GM18870 (cell line): Measurements from ENCODE around the gene MTMR2.

Experiments used
- ATAC-seq: cut with Tn5 transposase; IDR thresholded peaks from one replicate; pipeline ENCODE4 v1.9.1; 2021; ENCODE audit warnings: moderate library complexity; ENCODE audit not compliant: unreplicated experiment

MTMR2 gene

DNA sequence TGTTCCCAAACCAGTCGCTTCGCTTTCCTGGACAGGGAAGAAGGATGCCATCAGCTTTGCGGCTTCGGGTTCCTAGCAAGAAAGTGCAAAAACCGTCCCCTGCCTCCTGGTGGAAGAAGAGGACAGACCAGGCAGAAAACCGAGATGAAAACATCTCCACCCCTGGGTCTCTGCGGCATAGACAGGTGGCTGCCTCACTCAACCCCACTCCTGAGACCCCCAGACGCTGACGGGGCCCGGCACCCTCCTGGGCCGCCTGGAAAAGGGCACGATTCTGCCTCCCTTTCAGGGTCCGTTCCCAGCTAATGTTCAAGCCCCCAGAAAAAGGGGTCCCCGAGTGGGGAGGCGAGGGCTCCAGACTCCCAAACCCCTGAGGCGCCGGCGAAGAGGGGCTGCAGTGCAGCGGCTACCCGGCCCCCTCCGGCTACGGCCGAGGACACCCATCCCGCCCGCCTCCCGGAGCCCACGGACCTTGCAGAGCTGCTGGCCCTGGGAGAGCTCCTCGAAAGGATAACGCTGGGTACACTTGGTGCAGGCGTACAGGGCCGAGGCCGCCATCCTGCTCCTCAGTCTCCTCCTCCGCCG, 134.9 kb downstream of the MTMR2 start:
- no peak for ATAC-seq
